AG09319 (cell line): ENCODE results near the gene INHBB.

Experiments used
- DNase-seq: peaks from one replicate; pipeline ENCODE4 v3.0.0-alpha.2; 2010; ENCODE audit warnings: low read depth; ENCODE audit errors: extremely low read depth
- CTCF ChIP-seq: IDR thresholded peaks from 2 replicates; pipeline ENCODE4 v1.5.1; 2011; ENCODE audit warnings: low read depth, mild to moderate bottlenecking, inconsistent platforms, low read length, moderate library complexity

INHBB gene

GRCh38 chr2:120321721-120322284 is 24.1 kb upstream of the INHBB start:
- TF ChIP-seq CTCF, result no peak
- no peak for DNase-seq

GRCh38 chr2:120322329-120322728 is 23.6 kb upstream of the INHBB start:
- DNase-seq, result no peak
- TF ChIP-seq CTCF, result no peak

DNA sequence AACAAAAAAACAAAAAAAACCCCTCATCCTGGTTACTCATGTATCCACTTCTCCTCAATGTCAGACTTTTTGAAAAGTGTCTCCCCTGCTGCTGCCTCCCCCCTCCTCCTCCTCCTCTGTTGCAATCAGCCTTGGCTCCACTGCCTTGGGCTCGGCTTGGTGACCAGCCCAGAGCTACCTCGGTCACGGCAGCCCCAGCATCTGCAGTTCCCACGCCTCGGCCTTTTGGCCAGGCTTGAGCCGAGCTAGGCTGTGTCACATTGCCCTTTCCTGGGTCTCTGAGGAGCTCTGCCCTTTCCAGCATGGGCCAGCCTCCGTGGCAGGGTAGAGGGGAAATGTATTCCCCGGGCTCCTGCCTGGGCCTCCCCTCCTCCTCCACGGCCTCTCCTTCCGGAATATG is 22.7 kb upstream of the INHBB start:
- DNase-seq, result peak; percentile 44
- TF ChIP-seq CTCF, result no peak

DNA sequence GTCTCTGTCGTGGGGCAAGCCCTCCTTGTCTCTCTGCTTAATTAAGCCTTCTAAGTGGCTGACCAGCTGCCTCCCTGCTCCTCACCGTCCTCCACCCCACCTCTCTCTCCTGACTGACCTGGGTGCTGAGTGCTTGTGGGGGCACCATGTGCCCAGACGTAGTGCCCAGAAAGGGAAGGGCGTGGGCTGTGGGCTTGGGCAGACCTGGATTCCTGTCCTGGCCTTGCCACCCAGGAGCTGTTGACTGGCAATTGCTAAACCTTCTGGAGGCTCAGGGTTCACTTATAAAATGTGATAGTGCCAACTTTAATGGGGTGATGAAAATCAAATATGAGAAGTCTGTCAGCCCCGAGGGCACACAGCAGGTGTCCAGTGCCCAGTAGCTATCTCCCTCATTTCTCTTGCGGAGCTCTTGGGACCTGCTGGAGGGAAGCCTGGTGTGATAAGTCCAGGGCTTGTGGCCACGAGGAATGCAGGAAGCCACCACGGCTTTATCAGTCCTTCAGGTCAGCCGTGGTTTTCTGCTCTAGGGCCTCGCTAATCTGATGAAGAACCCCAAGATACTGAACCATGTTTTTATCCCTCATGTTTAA is 22.0 kb upstream of the INHBB start:
- DNase-seq, result no peak
- TF ChIP-seq CTCF, result no peak

GRCh38 chr2:120324933-120325332 is 21.0 kb upstream of the INHBB start:
- no peak for TF ChIP-seq CTCF
- DNase-seq, result no peak

GRCh38 chr2:120326066-120326465 is 19.9 kb upstream of the INHBB start:
- no peak for DNase-seq
- TF ChIP-seq CTCF, result no peak

DNA sequence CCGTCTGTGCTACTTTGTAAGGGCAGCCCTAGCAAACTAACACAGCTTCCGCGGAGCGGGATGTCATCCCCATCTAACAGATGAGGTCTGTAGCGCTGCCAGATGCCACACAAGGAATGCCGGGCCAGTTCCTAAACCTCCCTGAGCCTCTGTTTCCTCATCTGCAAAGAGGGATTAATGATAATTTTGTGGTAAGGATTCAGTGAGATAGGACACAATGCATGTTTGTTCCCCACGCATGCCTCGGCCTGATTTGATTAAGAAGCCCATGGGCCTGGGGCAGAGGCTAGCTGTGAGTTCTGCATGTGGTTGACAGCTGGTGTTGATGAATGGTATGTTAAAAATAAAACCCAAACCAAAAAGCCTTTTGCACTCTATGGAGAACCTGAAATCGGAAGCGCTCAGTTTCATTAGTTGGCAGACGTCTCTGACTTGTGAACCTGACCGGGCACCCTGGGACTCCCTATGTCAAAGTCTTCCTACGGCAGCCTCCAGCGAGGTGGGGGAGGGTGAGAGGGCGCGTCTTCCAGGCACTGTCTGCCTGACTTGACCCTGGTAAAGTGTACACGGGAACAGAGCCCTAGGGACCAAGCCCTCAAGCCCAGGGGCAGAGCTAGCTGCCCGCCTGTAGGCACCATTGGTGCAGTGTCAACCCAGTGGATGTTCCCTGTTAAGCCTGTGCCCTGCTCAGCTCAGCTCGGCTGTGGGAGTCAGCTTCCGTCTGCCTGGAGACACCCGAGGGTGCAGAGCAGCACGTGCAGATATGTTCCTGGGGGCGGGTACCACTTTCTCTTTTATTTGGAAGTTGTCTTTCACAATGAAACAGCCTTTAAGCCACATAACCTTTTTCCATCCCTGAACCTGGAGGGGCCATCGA is 14.8 kb upstream of the INHBB start:
- no peak for DNase-seq
- TF ChIP-seq CTCF, result no peak
